SJCRH30 (cell line): ENCODE data around the gene GRM8. TPM values are rescaled to one million over a fixed set of nuclear protein-coding genes. Genes with fewer than 3 reads are reported as not detected.

Experiments
- DNase-seq, 2 experiments: peaks; one replicate each; pipeline ENCODE4 v3.0.0-alpha.2; 2015 to 2020
- H3K27ac ChIP-seq: fragments of 250-450 bp; sonication (Bioruptor Pico); 2 replicates; pipeline ENCODE4 v1.5.1; 2020; ENCODE audit warnings: mild to moderate bottlenecking, moderate library complexity
- H3K27me3 ChIP-seq: fragments of 250-450 bp; sonication (Bioruptor Pico); 2 replicates; pipeline ENCODE4 v1.5.1; 2020; ENCODE audit warnings: mild to moderate bottlenecking, moderate library complexity
- H3K36me3 ChIP-seq: fragments of 250-450 bp; sonication (Bioruptor Pico); 2 replicates; pipeline ENCODE4 v1.5.1; 2020; ENCODE audit warnings: mild to moderate bottlenecking, moderate library complexity
- H3K4me1 ChIP-seq: fragments of 250-450 bp; sonication (Bioruptor Pico); 2 replicates; pipeline ENCODE4 v1.5.1; 2020; ENCODE audit warnings: mild to moderate bottlenecking, moderate library complexity
- H3K4me3 ChIP-seq: fragments of 250-450 bp; sonication (Bioruptor Pico); 2 replicates; pipeline ENCODE4 v1.5.1; 2020; ENCODE audit warnings: mild to moderate bottlenecking, moderate library complexity
- H3K9me3 ChIP-seq: fragments of 250-450 bp; sonication (Bioruptor Pico); replicated peaks from 2 replicates; pipeline ENCODE4 v1.5.1; 2020; ENCODE audit warnings: mild to moderate bottlenecking, moderate library complexity
- total RNA-seq: library from RNA; depleted of rRNA; stranded (reverse); fragments of >200 nt; shearing (Covaris generic); gene quantifications from 2 replicates; pipeline ENCODE4 v1.2.3, GENCODE V29; 2014

GRM8 gene
- total RNA-seq, 1 experiment from 2014 or later, result 0.36 TPM

- Histone ChIP-seq H3K9me3 (no peaks in the 10 kb centered on the region), H3K36me3 (no peaks in the 10 kb centered on the region), H3K27ac (no peak overlapping the region), H3K27me3 (no peaks in the 10 kb centered on the region), H3K4me1 (no peaks in the 10 kb centered on the region), H3K4me3 (no peak overlapping the region)
- DNase-seq, result no peak
These were observed 726.8 kb downstream of the GRM8 start for GRCh38 chr7:126525906-126526305.

- H3K9me3 ChIP-seq, result no peaks in the 10 kb centered on the region
- H3K27me3 ChIP-seq, result no peaks in the 10 kb centered on the region
These were observed 727.8 kb downstream of the GRM8 start for GRCh38 chr7:126524967-126525366.

GRCh38 chr7:126511046-126511445 lies 741.7 kb downstream of the GRM8 start:
- Histone ChIP-seq H3K27me3 (no peaks in the 10 kb centered on the region), H3K27ac (no peak overlapping the region), H3K9me3 (no peaks in the 10 kb centered on the region; the same call in 1 of the 2 replicates), H3K4me1 (peaks cover 7% of the 10 kb centered on the region; the same call in 1 of the 2 replicates), H3K36me3 (no peaks in the 10 kb centered on the region), H3K4me3 (no peak overlapping the region)
- DNase-seq, result peak; percentile 5 to 57

More at GRCh38 chr7:126524967-126525366, 727.8 kb downstream of the GRM8 start:
- DNase-seq, result no peak
- H3K4me1 ChIP-seq, result no peaks in the 10 kb centered on the region
- H3K4me3 ChIP-seq, result no peak overlapping the region
- H3K27ac ChIP-seq, result no peak overlapping the region
- no peaks in the 10 kb centered on the region for H3K36me3 ChIP-seq

GRCh38 chr7:126501617-126502016 lies 751.1 kb downstream of the GRM8 start:
- H3K36me3 ChIP-seq, result no peaks in the 10 kb centered on the region
- no peaks in the 10 kb centered on the region for H3K27me3 ChIP-seq
- no peak overlapping the region for H3K27ac ChIP-seq
- no peak for DNase-seq
- no peaks in the 10 kb centered on the region for H3K9me3 ChIP-seq
- H3K4me3 ChIP-seq, result no peak overlapping the region
- no peaks in the 10 kb centered on the region for H3K4me1 ChIP-seq

- Histone ChIP-seq H3K27ac (no peak overlapping the region), H3K9me3 (no peaks in the 10 kb centered on the region), H3K27me3 (no peaks in the 10 kb centered on the region), H3K4me1 (no peaks in the 10 kb centered on the region), H3K4me3 (no peak overlapping the region), H3K36me3 (no peaks in the 10 kb centered on the region)
- DNase-seq, result no peak
These were observed 753.3 kb downstream of the GRM8 start for GRCh38 chr7:126499481-126499880.

GRCh38 chr7:126495733-126496132 lies 757.0 kb downstream of the GRM8 start:
- no peak for DNase-seq
- Histone ChIP-seq H3K27me3 (no peaks in the 10 kb centered on the region), H3K27ac (no peak overlapping the region), H3K4me1 (no peaks in the 10 kb centered on the region), H3K36me3 (no peaks in the 10 kb centered on the region), H3K9me3 (no peaks in the 10 kb centered on the region; the same call in 1 of the 2 replicates), H3K4me3 (no peak overlapping the region)

- no peak overlapping the region for H3K4me3 ChIP-seq
- H3K36me3 ChIP-seq, result no peaks in the 10 kb centered on the region
- no peaks in the 10 kb centered on the region for H3K27me3 ChIP-seq
- H3K27ac ChIP-seq, result no peak overlapping the region
- no peaks in the 10 kb centered on the region; the same call in 1 of the 2 replicates for H3K9me3 ChIP-seq
- no peaks in the 10 kb centered on the region for H3K4me1 ChIP-seq
- no peak for DNase-seq
These were observed 757.7 kb downstream of the GRM8 start for GRCh38 chr7:126495001-126495400.

GRCh38 chr7:126493801-126494200 lies 758.9 kb downstream of the GRM8 start:
- Histone ChIP-seq H3K4me3 (no peak overlapping the region), H3K36me3 (no peaks in the 10 kb centered on the region), H3K4me1 (no peaks in the 10 kb centered on the region), H3K27me3 (no peaks in the 10 kb centered on the region), H3K9me3 (no peaks in the 10 kb centered on the region; the same call in 1 of the 2 replicates), H3K27ac (no peak overlapping the region)
- DNase-seq, result no peak

GRCh38 chr7:126489874-126490273 lies 762.9 kb downstream of the GRM8 start:
- H3K4me1 ChIP-seq, result peaks cover 2% of the 10 kb centered on the region
- H3K4me3 ChIP-seq, result no peak overlapping the region
- H3K36me3 ChIP-seq, result no peaks in the 10 kb centered on the region

GRCh38 chr7:126487728-126488442 lies 764.9 kb downstream of the GRM8 start:
- DNase-seq, result no peak

More at GRCh38 chr7:126489874-126490273, 762.9 kb downstream of the GRM8 start:
- Histone ChIP-seq H3K27ac (no peak overlapping the region), H3K27me3 (no peaks in the 10 kb centered on the region), H3K9me3 (no peaks in the 10 kb centered on the region; the same call in 1 of the 2 replicates)
- no peak for DNase-seq

GRCh38 chr7:126486806-126487205 lies 765.9 kb downstream of the GRM8 start:
- H3K9me3 ChIP-seq, result no peaks in the 10 kb centered on the region
- DNase-seq, result no peak
- H3K4me1 ChIP-seq, result peaks cover 13% of the 10 kb centered on the region
- no peak overlapping the region for H3K27ac ChIP-seq
- H3K27me3 ChIP-seq, result no peaks in the 10 kb centered on the region
- H3K4me3 ChIP-seq, result no peak overlapping the region
- H3K36me3 ChIP-seq, result no peaks in the 10 kb centered on the region

More at GRCh38 chr7:126487728-126488442, 764.9 kb downstream of the GRM8 start:
- Histone ChIP-seq H3K4me3 (no peak overlapping the region), H3K27ac (no peak overlapping the region), H3K27me3 (no peaks in the 10 kb centered on the region), H3K36me3 (no peaks in the 10 kb centered on the region), H3K9me3 (no peaks in the 10 kb centered on the region; the same call in 1 of the 2 replicates), H3K4me1 (peaks cover 13% of the 10 kb centered on the region)

- DNase-seq, result no peak
- Histone ChIP-seq H3K27me3 (no peaks in the 10 kb centered on the region), H3K27ac (no peak overlapping the region), H3K36me3 (no peaks in the 10 kb centered on the region), H3K4me3 (no peak overlapping the region), H3K4me1 (peaks cover 13% of the 10 kb centered on the region), H3K9me3 (no peaks in the 10 kb centered on the region; the same call in 1 of the 2 replicates)
These were observed 767.0 kb downstream of the GRM8 start for GRCh38 chr7:126485791-126486190.

GRCh38 chr7:126483972-126484371 lies 768.8 kb downstream of the GRM8 start:
- no peak overlapping the region for H3K4me3 ChIP-seq
- H3K4me1 ChIP-seq, result peaks cover 18% of the 10 kb centered on the region
- no peaks in the 10 kb centered on the region; the same call in 1 of the 2 replicates for H3K9me3 ChIP-seq
- H3K27me3 ChIP-seq, result no peaks in the 10 kb centered on the region
- DNase-seq, result peak; percentile 87 to 89
- peak overlapping the region; percentile 61 for H3K27ac ChIP-seq
- H3K36me3 ChIP-seq, result no peaks in the 10 kb centered on the region

- Histone ChIP-seq H3K27ac (no peak overlapping the region), H3K27me3 (no peaks in the 10 kb centered on the region), H3K4me3 (no peak overlapping the region), H3K9me3 (0 out of 2 replicates have a peak, but pooled peaks cover 12% of the 10 kb centered on the region), H3K36me3 (no peaks in the 10 kb centered on the region), H3K4me1 (no peaks in the 10 kb centered on the region)
- DNase-seq, result no peak
These were observed 779.9 kb downstream of the GRM8 start for GRCh38 chr7:126472825-126473224.

- Histone ChIP-seq H3K4me1 (no peaks in the 10 kb centered on the region), H3K27ac (no peak overlapping the region), H3K4me3 (no peak overlapping the region), H3K9me3 (no peaks in the 10 kb centered on the region; the same call in 1 of the 2 replicates), H3K27me3 (no peaks in the 10 kb centered on the region), H3K36me3 (no peaks in the 10 kb centered on the region)
- DNase-seq, result no peak
These were observed 790.3 kb downstream of the GRM8 start for GRCh38 chr7:126462405-126462804.

GRCh38 chr7:126460664-126461063 lies 792.1 kb downstream of the GRM8 start:
- Histone ChIP-seq H3K4me1 (no peaks in the 10 kb centered on the region), H3K27me3 (no peaks in the 10 kb centered on the region), H3K9me3 (no peaks in the 10 kb centered on the region; the same call in 1 of the 2 replicates), H3K27ac (no peak overlapping the region), H3K4me3 (no peak overlapping the region), H3K36me3 (no peaks in the 10 kb centered on the region)
- DNase-seq, result no peak
